ENCODE results near the gene FLNB.

GRCh38 chr3:58049143-58049785 is 41.0 kb downstream of the FLNB start:
- TF ChIP-seq, protein P1, sequence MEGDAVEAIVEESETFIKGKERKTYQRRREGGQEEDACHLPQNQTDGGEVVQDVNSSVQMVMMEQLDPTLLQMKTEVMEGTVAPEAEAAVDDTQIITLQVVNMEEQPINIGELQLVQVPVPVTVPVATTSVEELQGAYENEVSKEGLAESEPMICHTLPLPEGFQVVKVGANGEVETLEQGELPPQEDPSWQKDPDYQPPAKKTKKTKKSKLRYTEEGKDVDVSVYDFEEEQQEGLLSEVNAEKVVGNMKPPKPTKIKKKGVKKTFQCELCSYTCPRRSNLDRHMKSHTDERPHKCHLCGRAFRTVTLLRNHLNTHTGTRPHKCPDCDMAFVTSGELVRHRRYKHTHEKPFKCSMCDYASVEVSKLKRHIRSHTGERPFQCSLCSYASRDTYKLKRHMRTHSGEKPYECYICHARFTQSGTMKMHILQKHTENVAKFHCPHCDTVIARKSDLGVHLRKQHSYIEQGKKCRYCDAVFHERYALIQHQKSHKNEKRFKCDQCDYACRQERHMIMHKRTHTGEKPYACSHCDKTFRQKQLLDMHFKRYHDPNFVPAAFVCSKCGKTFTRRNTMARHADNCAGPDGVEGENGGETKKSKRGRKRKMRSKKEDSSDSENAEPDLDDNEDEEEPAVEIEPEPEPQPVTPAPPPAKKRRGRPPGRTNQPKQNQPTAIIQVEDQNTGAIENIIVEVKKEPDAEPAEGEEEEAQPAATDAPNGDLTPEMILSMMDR (IDR thresholded peaks at IDR 0.05) = no peak
- TF ChIP-seq POLR2A (IDR thresholded peaks at IDR 0.05) = peak in 1 of 2 donors; percentile 13

Data from adrenal gland (tissue), 5 donors.